NT2/D1 (cell line): Measurements from ENCODE around the gene RBM4.
"Not testable (repeated sequence)": the region's sequence is repeated elsewhere in the genome, so short reads cannot be mapped to it uniquely, and the experiment has no call there.

Source experiments
- SUZ12 ChIP-seq: IDR thresholded peaks from 2 replicates; pipeline ENCODE4 v1.6.1; 2011; ENCODE audit not compliant: insufficient read length, insufficient read depth; ENCODE audit errors: extremely low read depth
- YY1 ChIP-seq: IDR thresholded peaks from 2 replicates; pipeline ENCODE4 v1.6.1; 2011; ENCODE audit not compliant: insufficient read length, insufficient read depth
- ZNF274 ChIP-seq: IDR thresholded peaks from 2 replicates; pipeline ENCODE4 v1.6.1; 2011; ENCODE audit warnings: mild to moderate bottlenecking, low read depth, low read length

DNA sequence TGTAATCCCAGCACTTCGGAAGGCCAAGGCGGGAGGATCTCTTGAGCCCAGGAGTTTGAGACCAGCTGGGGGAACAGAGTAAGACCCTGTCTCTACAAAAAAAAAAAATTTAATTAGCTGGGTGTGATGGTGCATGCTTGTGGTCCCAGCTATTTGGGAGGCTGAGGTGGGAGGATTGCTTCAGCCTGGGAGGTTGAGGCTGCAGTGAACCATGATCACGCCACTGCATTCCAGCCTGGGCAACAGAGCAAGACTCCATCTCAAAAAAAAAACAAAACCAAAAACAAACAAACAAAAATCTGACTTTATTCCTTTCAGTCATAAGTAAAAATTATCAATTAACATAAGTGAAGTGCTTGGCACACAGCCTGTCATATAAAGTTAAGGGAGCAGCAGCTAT, 31.9 kb upstream of the RBM4 start:
- TF ChIP-seq ZNF274, YY1, SUZ12: not testable (repeated sequence)
